ENCODE results near the gene PCK1.
A peak's percentile ranks its signal among the peaks of the same experiment; 100 is the strongest.

The PCK1 gene

DNA sequence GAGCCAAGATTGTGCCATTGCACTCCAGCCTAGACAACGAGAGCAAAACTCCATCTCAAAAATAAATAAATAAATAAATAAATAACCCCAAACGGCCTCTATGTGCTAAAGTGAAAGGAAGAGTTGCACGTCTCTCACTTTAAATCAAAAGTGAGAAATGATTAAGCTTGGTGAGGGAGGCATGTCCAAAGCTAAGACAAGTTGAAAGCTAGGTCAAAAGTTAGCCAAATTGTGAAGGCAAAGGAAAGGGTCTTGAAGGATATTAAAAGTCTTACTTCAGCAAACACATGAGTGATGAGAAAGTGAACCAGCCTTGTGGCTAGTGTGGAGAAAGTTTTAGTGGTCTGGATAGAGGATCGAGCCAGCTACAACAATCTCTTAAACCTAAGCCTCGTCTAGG, 45.0 kb downstream of the PCK1 start:
- H3K27ac ChIP-seq (ENCODE audit: low read depth, low read length): no peak overlapping the region
- TF ChIP-seq EZH2phosphoT487 (IDR thresholded peaks at IDR 0.05; ENCODE audit: borderline replicate concordance, low read length) (no peak), CTCF (IDR thresholded peaks at IDR 0.05; ENCODE audit: low read depth, low read length, poor library complexity, severe bottlenecking) (no peak)
- H4K20me1 ChIP-seq (ENCODE audit: control insufficient read depth, insufficient read depth, low read depth, low read length): peaks cover 10% of the 10 kb centered on the region; the same call in 1 of the 2 replicates
- no peaks in the 10 kb centered on the region for H3K9me2 ChIP-seq (replicated peaks; ENCODE audit: control insufficient read depth, low read length)
- H3K36me3 ChIP-seq (ENCODE audit: control insufficient read depth, low read length): no peaks in the 10 kb centered on the region
- H3K4me3 ChIP-seq (ENCODE audit: low read length): no peak overlapping the region
- H3K27me3 ChIP-seq (ENCODE audit: control insufficient read depth, low read length): peaks cover 73% of the 10 kb centered on the region
- no peaks in the 10 kb centered on the region for H3K9me3 ChIP-seq (ENCODE audit: control insufficient read depth, insufficient read depth, low read length)
- no peak overlapping the region for H3K4me2 ChIP-seq (ENCODE audit: low read length)
- H3K4me1 ChIP-seq (ENCODE audit: control insufficient read depth, low read length): peaks cover 6% of the 10 kb centered on the region
- H3K79me2 ChIP-seq (ENCODE audit: control insufficient read depth, low read length): no peaks in the 10 kb centered on the region
- H3F3A ChIP-seq (ENCODE audit: control insufficient read depth, insufficient read depth): no peaks in the 10 kb centered on the region

DNA sequence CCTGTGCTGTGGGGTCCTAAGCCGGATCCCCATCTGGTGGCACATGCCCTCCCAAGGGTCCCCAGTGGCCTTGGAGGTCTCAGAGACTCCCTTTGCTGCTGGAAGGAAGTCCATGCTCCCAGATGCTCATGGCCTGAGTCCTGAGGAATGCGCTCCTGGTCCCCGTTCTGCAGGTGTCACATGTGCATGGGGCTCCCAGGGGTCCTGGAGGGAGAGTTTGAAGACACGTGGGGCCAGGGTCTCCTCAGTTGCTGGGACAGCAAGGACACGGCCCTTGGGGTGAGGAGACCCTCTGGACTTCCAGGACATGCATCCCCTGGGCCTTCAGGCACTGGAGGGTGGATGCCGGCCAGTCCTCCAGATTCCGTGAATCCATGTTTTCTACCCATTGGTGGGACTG, 47.6 kb downstream of the PCK1 start:
- peaks cover 10% of the 10 kb centered on the region; the same call in 1 of the 2 replicates for H4K20me1 ChIP-seq (ENCODE audit: control insufficient read depth, insufficient read depth, low read depth, low read length)
- H3K27me3 ChIP-seq (ENCODE audit: control insufficient read depth, low read length): peaks cover 67% of the 10 kb centered on the region
- H3K4me2 ChIP-seq (ENCODE audit: low read length): no peak overlapping the region
- no peaks in the 10 kb centered on the region for H3K9me2 ChIP-seq (replicated peaks; ENCODE audit: control insufficient read depth, low read length)
- no peaks in the 10 kb centered on the region for H3K36me3 ChIP-seq (ENCODE audit: control insufficient read depth, low read length)
- H3F3A ChIP-seq (ENCODE audit: control insufficient read depth, insufficient read depth): no peaks in the 10 kb centered on the region
- peaks cover 6% of the 10 kb centered on the region for H3K4me1 ChIP-seq (ENCODE audit: control insufficient read depth, low read length)
- no peak overlapping the region for H3K27ac ChIP-seq (ENCODE audit: low read depth, low read length)
- no peak overlapping the region for H3K4me3 ChIP-seq (ENCODE audit: low read length)
- no peaks in the 10 kb centered on the region for H3K9me3 ChIP-seq (ENCODE audit: control insufficient read depth, insufficient read depth, low read length)
- TF ChIP-seq EZH2phosphoT487 (IDR thresholded peaks at IDR 0.05; ENCODE audit: borderline replicate concordance, low read length) (no peak), CTCF (IDR thresholded peaks at IDR 0.05; ENCODE audit: low read depth, low read length, poor library complexity, severe bottlenecking) (no peak)
- no peaks in the 10 kb centered on the region for H3K79me2 ChIP-seq (ENCODE audit: control insufficient read depth, low read length)

- H3K4me3 ChIP-seq (ENCODE audit: low read length): no peak overlapping the region
Observed at GRCh38 chr20:57609086-57609841, 48.4 kb downstream of the PCK1 start.

DNA sequence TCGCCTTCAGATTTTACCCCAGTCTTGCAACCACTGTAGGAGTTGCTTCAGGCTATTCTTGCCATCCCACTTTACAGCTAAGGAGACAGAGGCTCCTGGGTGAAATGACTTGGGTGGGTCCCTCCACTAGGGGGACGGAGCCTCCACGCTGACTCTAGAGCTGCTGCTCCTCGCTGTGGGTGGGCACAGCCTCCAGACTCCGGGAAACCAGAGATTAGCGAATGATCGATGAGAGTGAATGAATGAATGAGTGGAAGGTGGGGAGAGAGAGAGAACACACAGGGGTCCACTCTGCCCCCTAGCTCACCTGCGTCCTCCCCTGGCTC, 48.9 kb downstream of the PCK1 start:
- Histone ChIP-seq H3K4me2 (ENCODE audit: low read length) (no peak overlapping the region), H3K9me2 (replicated peaks; ENCODE audit: control insufficient read depth, low read length) (no peaks in the 10 kb centered on the region), H4K20me1 (ENCODE audit: control insufficient read depth, insufficient read depth, low read depth, low read length) (peaks cover 10% of the 10 kb centered on the region; the same call in 1 of the 2 replicates), H3K79me2 (ENCODE audit: control insufficient read depth, low read length) (no peaks in the 10 kb centered on the region), H3K27me3 (ENCODE audit: control insufficient read depth, low read length) (peaks cover 65% of the 10 kb centered on the region), H3K4me3 (ENCODE audit: low read length) (no peak overlapping the region), H3K36me3 (ENCODE audit: control insufficient read depth, low read length) (no peaks in the 10 kb centered on the region), H3K27ac (ENCODE audit: low read depth, low read length) (no peak overlapping the region), H3K9me3 (ENCODE audit: control insufficient read depth, insufficient read depth, low read length) (no peaks in the 10 kb centered on the region), H3K4me1 (ENCODE audit: control insufficient read depth, low read length) (peaks cover 6% of the 10 kb centered on the region), H3F3A (ENCODE audit: control insufficient read depth, insufficient read depth) (no peaks in the 10 kb centered on the region)
- TF ChIP-seq EZH2phosphoT487 (IDR thresholded peaks at IDR 0.05; ENCODE audit: borderline replicate concordance, low read length): no peak
- peak; percentile 43 for TF ChIP-seq CTCF (IDR thresholded peaks at IDR 0.05; ENCODE audit: low read depth, low read length, poor library complexity, severe bottlenecking)

More at GRCh38 chr20:57609086-57609841, 48.4 kb downstream of the PCK1 start:
- H3K9me2 ChIP-seq (replicated peaks; ENCODE audit: control insufficient read depth, low read length): no peaks in the 10 kb centered on the region
- peaks cover 6% of the 10 kb centered on the region for H3K4me1 ChIP-seq (ENCODE audit: control insufficient read depth, low read length)
- H3K9me3 ChIP-seq (ENCODE audit: control insufficient read depth, insufficient read depth, low read length): no peaks in the 10 kb centered on the region
- no peak overlapping the region for H3K27ac ChIP-seq (ENCODE audit: low read depth, low read length)
- peaks cover 65% of the 10 kb centered on the region for H3K27me3 ChIP-seq (ENCODE audit: control insufficient read depth, low read length)
- no peak overlapping the region for H3K4me2 ChIP-seq (ENCODE audit: low read length)
- no peaks in the 10 kb centered on the region for H3K36me3 ChIP-seq (ENCODE audit: control insufficient read depth, low read length)
- H3K79me2 ChIP-seq (ENCODE audit: control insufficient read depth, low read length): no peaks in the 10 kb centered on the region
- no peaks in the 10 kb centered on the region for H3F3A ChIP-seq (ENCODE audit: control insufficient read depth, insufficient read depth)
- no peak for TF ChIP-seq EZH2phosphoT487 (IDR thresholded peaks at IDR 0.05; ENCODE audit: borderline replicate concordance, low read length)
- peaks cover 10% of the 10 kb centered on the region; the same call in 1 of the 2 replicates for H4K20me1 ChIP-seq (ENCODE audit: control insufficient read depth, insufficient read depth, low read depth, low read length)

Data from DOHH2 (cell line).